ENCODE measurements around the gene CPA2. TPM values are rescaled to one million over a fixed set of nuclear protein-coding genes. Genes with fewer than 3 reads are reported as not detected.
A peak's percentile ranks its signal among the peaks of the same experiment; 100 is the strongest.

The CPA2 gene
- total and polyA plus RNA-seq, 2 of the 4 experiments (the other 2 are of a cell fraction), result 0.05 TPM; not detected in 1

GRCh38 chr7:130334274-130334673 lies 67.6 kb downstream of the CPA2 start:
- Histone ChIP-seq H3K79me1 (ENCODE audit: low read depth in 1 of 2, low read length in 2 of 2) (no peaks in the 10 kb centered on the region), H3K4me3 (ENCODE audit: insufficient read depth, low read depth, low read length) (no peak overlapping the region), H3K9me1 (ENCODE audit: insufficient read depth, low read length) (peaks cover 4% of the 10 kb centered on the region; the same call in 1 of the 2 replicates), H2BK15ac (ENCODE audit: low read depth, low read length) (no peak overlapping the region), H4K91ac (ENCODE audit: insufficient read depth, low read depth, low read length) (no peak overlapping the region), H3K9me3 (ENCODE audit: control insufficient read depth, insufficient read depth, low read length) (no peaks in the 10 kb centered on the region), H2BK5ac (ENCODE audit: low read depth, low read length, poor library complexity, severe bottlenecking) (no peak overlapping the region), H3K27ac (ENCODE audit: insufficient read depth, low read length) (no peak overlapping the region), H3K4me2 (ENCODE audit: low read depth, low read length) (no peak overlapping the region), H3K4me1 (ENCODE audit: control insufficient read depth, insufficient read depth, low read length) (no peaks in the 10 kb centered on the region), H4K5ac (ENCODE audit: low read depth, low read length) (no peak overlapping the region), H3K18ac (ENCODE audit: low read depth, low read length) (no peak overlapping the region), H2AFZ (replicated peaks; ENCODE audit: low read length, poor library complexity) (peak overlapping the region; percentile 28), H3K4ac (ENCODE audit: low read depth, low read length) (no peak overlapping the region), H3K14ac (replicated peaks; ENCODE audit: low read depth, low read length) (no peak overlapping the region), H3K56ac (ENCODE audit: extremely low read depth, insufficient read depth, low read length) (no peak overlapping the region), H4K8ac (ENCODE audit: low read depth in 2 of 2, low read length in 2 of 2) (no peak overlapping the region), H2BK20ac (ENCODE audit: low read depth, low read length) (no peak overlapping the region), H2BK120ac (ENCODE audit: low read depth, low read length) (no peak overlapping the region), H3K36me3 (ENCODE audit: control insufficient read depth, insufficient read depth, low read length) (no peaks in the 10 kb centered on the region), H2AK9ac (replicated peaks; ENCODE audit: low read depth, low read length, poor library complexity) (no peak overlapping the region), H4K20me1 (ENCODE audit: insufficient read depth, low read length) (no peaks in the 10 kb centered on the region), H3K23ac (ENCODE audit: low read depth, low read length) (no peak overlapping the region), H3K27me3 (ENCODE audit: control insufficient read depth, insufficient read depth, low read length) (no peaks in the 10 kb centered on the region), H2AK5ac (ENCODE audit: low read depth, low read length) (0 out of 2 replicates have a peak overlapping the region, but pooled peaks have one; percentile 20), H3K9ac (ENCODE audit: low read depth, low read length) (no peak overlapping the region)
- DNase-seq (peak; percentile 22), ATAC-seq (ENCODE audit: low read depth) (peak; percentile 29)
- CTCF ChIA-PET, result interaction anchor here (0.7 kb wide), 1 partner anchor 393 kb away, joined by 6 read pairs; no protein-coding TSS in a partner anchor
- dilution Hi-C loops (cut with HindIII; ENCODE audit: low sequenced_read_pairs, unreplicated experiment), result no loop called here
- in situ Hi-C loops (cut with MboI; ENCODE audit: low sequenced_read_pairs), result no loop called here
- intact Hi-C loops (cut with micrococcal nuclease), result no loop called here
- no CpG with 5 or more reads among the region's 6 CpGs for WGBS, 2 experiments (ENCODE audit: extremely low coverage in 2 of 2, insufficient read length in 1 of 2)
- TF ChIP-seq SMC3 (IDR thresholded peaks at IDR 0.05; ENCODE audit: low read depth, low read length) (no peak), ELK1 (IDR thresholded peaks at IDR 0.05; ENCODE audit: borderline replicate concordance, low read depth, low read length) (no peak), RFX5 (IDR thresholded peaks at IDR 0.05; ENCODE audit: low read depth, low read length) (no peak), USF2 (IDR thresholded peaks at IDR 0.05; ENCODE audit: low read depth, low read length) (no peak), MAZ (IDR thresholded peaks at IDR 0.05; ENCODE audit: borderline replicate concordance, low read depth, low read length) (no peak), BHLHE40 (IDR thresholded peaks at IDR 0.05; ENCODE audit: low read depth, low read length) (no peak), MXI1 (IDR thresholded peaks at IDR 0.05; ENCODE audit: borderline replicate concordance, low read depth, low read length) (no peak), NFE2L2 (IDR thresholded peaks at IDR 0.05; ENCODE audit: low read depth, low read length) (no peak), CHD1 (IDR thresholded peaks at IDR 0.05; ENCODE audit: low read depth, low read length) (no peak), RAD21 (IDR thresholded peaks at IDR 0.05; ENCODE audit: low read length) (no peak), FOS (IDR thresholded peaks at IDR 0.05; ENCODE audit: low read depth, low read length) (no peak), RCOR1 (IDR thresholded peaks at IDR 0.05; ENCODE audit: insufficient replicate concordance, low read length) (no peak), POLR2A (IDR thresholded peaks at IDR 0.05; ENCODE audit: low read depth, low read length) (no peak), MAFK (IDR thresholded peaks at IDR 0.05; ENCODE audit: low read depth, low read length) (no peak), CEBPB (IDR thresholded peaks at IDR 0.05; ENCODE audit: low read depth, low read length) (no peak), CTCF (conservative IDR thresholded peaks at IDR 0.05; ENCODE audit: low read depth, low read length) (no peak)
- POLR2A ChIA-PET (ENCODE audit: unreplicated experiment), result interaction anchor here (0.5 kb wide), 1 partner anchor 776 kb away, joined by 3 read pairs; no protein-coding TSS in a partner anchor
- no TSS peak for BruUV-seq (replicated peaks)
